HG03558 (cell line): ENCODE results near the gene PHLDB3.

ENCODE experiments used
- ATAC-seq: cut with Tn5 transposase; IDR thresholded peaks from one replicate; pipeline ENCODE4 v1.9.1; 2021; ENCODE audit warnings: moderate number of reproducible peaks; ENCODE audit not compliant: unreplicated experiment; ENCODE audit errors: extremely low read depth

The PHLDB3 gene

DNA sequence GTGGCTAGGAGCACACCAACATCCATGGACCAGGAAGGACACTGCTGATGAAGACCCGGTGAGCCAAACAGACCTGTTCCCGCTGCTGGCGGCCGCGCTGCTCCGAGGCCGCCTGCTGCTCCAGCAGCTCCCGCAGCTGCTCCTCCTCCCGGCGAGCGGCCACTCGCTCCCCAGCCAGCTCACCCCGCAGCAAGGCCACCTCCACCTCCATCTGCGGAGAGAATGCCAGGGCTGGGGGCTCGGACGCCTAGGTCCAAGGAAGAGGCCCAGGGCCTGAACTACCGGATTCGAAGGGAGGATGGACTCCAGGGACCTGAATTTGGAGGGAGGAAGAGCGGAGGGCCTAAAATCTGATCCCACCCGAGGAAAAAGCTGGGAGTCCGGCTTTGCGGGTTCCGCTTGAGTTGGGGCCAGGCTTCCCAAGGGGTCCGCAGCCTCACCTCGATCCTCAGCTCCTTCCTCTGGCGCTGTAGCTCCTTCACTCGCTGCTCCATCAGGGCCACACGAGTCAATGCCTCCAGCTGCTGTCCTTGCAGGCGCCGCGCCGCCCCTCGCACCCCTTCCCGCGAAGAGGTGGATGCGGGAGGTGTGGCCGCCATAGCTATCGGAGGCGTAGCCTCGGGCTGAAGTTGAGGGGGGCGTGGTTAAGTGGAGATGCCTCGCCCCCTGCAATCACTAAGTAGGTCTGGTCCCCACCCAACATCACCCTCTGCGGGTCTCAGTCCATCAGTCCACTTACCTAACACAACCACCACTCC lies 2.7 kb downstream of the PHLDB3 start:
- ATAC-seq: no peak

DNA sequence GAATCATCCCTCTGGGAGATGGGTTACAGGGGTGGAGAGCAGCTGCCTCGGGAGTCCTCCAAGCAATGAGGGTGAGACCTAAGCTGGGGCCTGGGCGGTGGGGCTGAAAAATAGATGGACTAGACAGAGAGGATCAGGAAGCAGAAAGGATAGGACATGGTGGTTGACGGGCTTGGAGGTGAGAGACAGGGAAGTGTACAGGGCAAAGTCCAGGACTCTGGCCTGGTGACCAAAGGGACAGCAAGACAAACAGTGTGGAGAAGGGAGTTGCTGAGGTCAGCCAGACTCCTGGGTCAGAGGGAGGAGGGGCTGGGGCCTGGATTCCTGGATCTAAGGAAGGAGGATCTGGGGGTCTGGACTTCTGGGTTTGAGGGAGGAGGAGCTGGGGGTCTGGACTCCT lies 5.5 kb downstream of the PHLDB3 start:
- no peak for ATAC-seq

DNA sequence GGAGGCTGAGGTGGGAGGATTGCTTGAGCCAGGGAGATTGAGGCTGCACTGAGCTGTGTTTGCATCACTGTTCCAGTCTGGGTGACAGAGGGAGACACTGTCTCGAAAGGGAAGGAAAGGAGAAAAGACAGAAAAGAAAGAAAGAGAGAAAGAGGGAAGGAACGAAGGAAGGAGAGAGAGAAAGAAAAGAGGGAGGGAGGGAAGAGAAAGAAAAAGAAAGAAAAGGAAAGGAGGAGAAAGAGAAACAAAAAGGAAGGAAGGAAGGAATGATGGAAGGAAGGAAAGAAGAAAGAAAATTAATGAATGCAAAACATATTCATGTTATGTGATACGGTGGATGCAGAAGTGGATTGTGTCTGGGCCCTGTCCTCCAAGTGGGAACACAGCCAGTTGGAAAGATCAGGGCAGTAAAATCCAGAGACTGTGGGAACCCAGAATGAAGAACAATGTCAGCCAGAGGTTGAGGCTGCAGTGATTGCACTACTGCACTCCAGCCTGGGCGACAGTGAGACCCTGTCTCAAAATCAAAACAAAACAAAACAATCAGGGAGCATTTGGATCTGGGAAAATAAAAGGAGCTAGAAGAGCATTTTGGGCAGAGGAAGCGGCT lies 6.2 kb downstream of the PHLDB3 start:
- no peak for ATAC-seq

DNA sequence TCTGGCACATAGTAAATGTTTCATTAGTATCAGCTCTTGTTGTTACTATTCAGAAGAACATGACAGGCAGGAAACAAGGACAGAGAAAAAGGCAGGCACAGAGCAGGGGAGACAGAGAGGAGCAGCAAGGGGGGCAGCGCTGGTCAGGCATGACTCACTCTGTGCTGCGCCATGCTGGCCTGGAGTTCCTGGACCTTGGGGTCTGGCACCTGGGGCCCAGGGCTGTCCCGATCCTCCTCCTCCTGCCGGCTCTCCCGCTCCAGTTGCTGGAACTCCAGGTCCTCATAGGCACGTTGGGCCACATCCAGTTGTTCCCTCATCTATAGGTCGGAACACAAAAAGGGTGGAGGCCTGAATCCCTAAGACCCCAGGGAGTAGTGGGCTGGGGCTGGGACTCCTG lies 7.6 kb downstream of the PHLDB3 start:
- no peak for ATAC-seq

DNA sequence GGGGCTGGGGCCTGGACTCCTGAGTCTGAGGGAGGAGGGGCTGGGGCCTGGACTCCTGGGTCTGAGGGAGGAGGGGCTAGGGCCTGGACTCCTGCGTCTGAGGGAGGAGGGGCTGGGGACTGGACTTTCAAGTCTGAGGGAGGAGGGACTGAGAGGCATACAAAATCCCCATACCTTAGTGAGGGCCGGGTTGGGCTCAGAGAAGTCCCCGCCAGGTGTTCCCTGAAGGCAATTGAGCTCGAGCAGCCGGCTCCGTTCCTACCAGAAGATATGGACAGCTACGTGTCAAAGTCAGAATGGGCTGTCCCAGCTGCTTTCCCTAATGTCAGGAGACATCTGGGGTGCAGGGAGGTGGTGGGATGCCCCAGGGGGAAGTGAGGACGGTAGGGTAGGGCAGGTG lies 9.5 kb downstream of the PHLDB3 start:
- no peak for ATAC-seq

DNA sequence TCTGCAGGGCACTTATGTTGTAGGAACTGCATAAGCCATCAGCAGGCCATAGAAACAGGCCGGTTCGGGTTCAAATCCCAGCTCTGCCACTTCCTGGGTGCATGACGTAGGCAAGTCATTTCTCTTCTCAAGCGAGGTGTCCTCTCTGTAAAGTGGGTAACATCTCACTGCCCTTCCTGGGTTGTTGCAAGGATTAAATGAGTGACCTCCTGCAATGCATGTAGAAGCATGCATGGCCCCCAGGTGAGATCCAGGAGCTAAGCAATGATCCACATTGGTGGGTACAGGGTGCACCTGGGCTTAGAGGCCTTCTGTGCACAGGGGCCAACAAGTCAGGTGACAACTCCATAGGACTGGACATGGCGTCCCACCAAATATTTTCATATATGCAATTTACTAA lies 13.8 kb downstream of the PHLDB3 start:
- ATAC-seq: no peak

DNA sequence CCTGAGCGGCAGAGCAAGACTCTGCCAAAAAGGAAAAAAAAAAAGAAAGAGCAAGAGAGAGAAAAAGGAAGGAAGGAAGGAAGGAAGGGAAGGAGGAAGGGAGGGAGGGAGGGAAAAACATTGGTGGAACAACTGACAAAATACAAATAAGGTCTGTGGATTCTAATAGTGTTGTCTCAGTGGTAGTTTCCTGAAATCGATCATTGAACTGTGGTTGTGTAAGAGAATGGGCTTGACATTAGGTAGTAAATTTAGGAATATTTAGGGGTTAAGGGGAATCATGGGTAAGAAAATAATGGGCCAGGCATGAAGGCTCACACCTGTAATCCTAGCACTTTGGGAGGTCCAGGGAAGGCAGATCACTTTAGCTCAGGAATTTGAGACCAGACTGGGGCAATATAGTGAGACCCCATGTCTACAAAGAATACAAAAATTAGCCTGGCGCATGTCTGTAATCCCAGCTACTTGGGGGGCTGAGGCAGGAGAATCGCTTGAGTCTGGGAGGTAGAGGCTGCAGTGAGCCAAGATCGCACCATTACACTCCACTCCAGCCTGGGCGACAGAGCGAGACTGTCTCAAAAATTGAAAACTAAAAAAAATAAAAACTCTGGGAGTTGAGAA lies 14.5 kb downstream of the PHLDB3 start:
- ATAC-seq: no peak

DNA sequence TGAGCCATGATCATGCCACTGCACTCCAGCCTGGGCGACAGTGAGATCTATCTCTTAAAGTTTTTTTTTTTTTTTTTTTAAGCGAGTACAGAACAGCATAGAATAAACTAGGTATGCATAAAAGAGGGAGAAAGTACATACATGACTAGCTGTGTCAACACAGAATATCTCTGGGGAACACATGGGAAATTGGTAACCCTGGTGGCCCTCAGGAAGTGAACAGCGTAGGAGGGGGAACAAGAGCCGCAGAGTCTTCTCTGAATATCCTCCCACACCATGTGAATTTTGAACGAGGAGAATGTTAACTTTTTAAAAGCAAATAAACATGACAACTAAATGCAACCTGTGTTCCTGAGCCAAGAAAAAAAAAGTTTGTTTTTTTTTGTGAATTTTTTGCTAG lies 15.2 kb downstream of the PHLDB3 start:
- no peak for ATAC-seq

DNA sequence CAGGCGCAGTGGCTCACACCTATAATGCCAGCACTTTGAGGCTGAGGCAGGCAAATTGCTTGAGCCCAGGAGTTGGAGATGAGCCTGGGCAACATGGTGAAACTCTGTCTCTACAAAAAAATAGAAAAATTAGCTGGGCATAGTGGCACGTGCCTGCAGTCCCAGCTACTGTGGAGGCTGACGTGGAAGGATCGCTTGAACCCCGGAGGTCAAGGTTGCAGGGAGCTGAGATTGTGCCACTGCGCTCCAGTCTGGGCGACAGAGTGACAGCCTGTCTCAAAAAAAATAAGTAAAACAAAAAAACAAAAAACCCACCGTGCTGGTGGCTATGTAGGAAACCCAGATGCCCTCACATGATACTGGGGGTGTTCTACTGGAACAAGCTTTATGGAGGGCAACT lies 16.4 kb downstream of the PHLDB3 start:
- ATAC-seq: no peak

DNA sequence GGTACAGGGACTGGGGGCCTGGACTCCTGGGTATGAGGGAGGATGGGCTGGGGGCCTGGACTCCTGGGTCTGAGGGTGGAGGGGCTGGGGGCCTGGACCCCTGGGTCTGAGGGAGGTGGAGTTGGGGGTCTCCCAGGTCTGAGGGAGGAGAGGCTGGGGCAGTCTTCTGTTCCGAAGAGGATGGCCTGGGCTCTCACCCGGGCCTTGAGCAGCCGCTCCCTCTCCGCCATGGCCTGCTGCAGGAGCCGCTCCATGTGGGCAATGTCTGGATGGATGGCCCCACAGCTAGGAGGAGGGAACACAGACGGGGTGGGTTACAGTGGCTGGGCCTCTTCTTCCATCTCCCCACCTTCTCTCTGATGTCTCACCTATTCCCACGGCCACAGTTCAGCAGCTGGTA lies 18.1 kb downstream of the PHLDB3 start:
- ATAC-seq: no peak

DNA sequence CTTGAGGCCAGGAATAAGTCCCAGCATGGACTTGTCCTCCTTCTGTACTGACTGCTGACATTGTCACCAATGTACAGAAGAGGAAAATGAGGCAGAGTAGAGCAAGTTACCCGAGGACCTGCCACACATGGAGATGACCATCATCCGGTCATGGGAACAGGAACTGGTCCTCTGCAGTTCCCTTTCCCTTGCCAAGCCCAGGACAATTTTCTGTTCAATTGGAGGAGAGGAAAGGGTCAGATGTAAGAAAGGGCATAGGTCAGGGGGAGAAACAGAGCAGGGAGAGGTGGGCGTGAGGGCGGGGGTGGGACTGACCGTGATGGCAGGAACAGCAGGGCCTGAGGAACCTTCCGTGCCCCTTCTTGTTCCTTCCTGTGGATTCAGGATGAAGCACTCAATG lies 18.6 kb downstream of the PHLDB3 start:
- no peak for ATAC-seq

DNA sequence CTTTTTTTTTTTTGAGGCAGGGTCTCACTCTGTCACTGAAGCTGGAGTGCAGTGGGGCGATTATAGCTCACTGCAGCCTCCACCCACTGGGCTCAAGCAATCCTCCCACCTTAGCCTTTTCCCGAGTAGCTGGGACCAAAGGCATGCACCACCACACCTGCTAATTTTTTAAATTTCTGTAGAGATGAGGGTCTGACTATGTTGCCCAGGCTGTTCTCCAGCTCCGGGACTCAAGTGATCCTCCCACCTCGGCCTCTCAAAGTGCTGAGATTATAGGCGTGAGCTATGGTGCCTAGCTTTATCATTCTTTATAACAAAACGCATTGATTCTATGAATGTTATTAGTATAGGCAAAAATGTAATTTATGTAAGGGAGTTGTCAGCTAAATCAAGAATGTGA lies 21.3 kb downstream of the PHLDB3 start:
- no peak for ATAC-seq

DNA sequence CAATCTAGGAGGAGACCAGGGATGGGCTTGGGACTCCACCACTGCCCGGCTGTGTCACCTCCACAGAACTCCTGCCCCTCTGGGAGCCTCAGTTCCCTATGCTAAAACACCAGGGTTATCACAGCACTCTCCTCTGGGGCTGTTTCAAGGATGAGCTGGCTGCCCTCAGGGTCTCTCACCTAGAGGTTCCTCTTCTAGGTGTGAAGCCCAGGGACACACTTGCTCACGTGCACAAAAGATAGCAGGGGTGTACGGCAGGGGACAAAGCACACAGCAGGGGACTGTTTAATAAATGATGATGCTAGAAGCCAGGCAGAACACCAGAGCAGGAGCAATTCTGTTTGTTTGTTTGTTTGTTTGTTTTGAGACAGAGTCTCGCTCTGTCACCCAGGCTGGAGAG lies 22.4 kb downstream of the PHLDB3 start:
- ATAC-seq: no peak

DNA sequence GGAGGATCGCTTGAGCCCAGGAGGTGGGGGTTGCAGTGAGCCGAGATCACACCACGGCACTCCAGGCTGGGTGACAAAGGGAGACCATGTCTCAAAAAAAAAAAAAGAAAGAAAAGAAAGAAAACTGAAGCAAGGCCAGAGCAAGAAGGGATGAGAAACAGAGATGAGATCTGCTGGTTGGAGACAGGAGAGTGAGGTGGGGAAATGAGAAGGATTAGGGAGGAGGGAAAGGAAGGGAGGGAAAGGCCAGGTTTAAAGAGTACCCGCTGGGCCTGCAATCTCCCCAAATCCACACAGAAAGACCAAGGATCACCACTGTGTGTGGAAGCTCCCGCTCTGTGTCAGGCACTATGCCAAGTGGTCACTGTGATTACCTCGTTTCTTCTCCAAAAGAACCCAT lies 22.8 kb downstream of the PHLDB3 start:
- no peak for ATAC-seq

DNA sequence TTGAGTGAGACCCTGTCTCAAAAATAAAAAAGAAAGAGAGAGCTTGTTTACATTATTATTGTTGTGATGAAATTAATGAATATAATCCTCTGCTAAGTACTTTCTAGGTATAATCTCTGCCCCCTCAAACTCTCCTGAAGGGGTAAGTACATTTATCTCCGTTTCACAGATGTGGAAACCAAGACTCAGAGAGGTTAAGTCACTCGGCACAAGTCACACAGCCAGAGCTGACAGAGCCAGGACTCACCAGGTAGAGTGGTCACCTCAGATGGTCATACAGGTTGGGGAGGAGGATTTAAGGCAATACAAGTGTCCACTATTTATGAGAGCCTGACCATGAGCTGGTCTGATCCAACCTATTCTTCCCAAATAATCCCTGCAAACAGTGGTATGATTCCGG lies 24.0 kb downstream of the PHLDB3 start:
- no peak for ATAC-seq

DNA sequence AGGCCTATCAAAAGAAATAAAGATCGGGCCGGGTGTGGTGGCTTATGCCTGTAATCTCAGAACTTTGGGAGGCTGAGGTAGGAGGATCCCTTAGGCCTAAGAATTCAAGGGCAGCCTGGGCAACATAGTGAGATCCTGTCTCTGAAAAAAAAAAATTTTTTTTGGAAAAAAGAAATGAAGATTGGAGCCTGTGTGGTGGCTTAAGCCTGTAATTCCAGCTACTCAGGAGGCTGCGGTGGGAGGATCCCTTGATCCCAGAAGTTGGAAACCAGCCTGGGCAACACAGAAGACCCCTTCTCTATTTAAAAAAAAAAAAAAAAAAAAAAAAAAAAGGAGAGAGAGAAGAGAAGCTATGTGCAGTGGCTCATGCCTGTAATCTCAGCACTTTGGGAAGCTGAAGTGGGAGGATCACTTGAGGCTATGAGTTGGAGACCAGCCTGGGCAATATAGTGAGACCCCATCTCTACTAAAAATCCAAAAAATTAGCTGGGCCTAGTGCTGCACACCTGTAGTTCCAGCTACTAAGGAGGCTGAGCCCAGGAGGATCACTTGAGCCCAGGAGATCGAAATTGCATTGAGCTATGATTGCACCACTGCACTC lies 24.5 kb downstream of the PHLDB3 start:
- ATAC-seq: no peak

DNA sequence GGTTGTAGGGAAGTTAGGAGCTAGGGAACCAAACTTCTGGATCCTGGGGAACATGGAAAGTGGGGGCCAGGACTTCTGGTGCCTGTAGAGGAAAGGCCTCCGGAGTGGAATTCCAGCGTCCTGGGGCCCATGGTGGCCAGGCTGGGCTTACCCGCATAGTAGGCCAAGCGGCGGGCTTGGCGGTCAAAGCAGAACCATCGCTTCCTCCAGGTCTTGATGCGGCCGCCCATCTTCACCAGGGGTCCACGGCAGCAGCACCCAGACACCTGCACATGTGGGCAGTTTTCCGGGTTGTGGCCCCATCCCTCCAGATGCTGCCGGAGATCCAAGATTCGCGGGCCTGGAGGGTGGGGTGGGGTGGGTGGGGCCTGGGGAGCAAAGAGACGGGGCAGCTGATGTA lies 25.3 kb downstream of the PHLDB3 start:
- no peak for ATAC-seq

DNA sequence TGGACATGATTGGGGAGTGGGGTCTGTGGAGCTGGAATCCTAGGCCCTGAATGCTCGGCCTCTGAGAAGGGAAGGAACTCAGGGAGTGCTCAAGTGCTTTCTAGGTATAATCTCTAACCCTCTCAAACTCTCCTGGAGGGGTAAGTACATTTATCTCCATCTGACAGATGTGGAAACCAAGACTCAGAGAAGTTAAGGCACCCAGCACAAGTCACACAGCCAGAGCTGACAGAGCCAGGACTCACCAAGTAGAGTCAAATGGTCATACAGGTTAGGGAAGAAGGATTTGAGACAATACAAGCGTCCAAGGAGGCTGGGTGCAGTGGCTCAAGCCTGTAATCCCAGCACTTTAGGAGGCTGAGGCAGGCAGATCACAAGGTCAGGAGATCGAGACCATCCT lies 26.2 kb downstream of the PHLDB3 start:
- no peak for ATAC-seq

DNA sequence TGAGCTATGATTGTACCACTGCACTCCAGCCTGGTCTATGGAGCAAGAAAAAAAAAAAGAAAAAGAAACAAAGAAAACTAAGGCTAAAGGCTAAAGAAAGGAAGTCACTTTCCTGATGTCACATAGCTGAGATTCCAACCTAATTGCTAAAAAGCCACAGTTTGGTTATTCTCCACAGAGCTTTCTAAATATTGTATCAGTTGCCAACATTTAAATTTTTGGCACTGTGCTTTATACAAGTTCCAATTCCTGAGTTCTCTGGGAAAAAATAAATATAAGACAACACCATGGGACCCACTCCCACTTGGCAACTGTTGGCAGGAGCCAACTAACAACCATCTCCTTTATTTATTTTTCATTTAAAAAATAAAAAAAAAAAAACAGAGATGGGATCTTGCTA lies 27.9 kb downstream of the PHLDB3 start:
- ATAC-seq: no peak

DNA sequence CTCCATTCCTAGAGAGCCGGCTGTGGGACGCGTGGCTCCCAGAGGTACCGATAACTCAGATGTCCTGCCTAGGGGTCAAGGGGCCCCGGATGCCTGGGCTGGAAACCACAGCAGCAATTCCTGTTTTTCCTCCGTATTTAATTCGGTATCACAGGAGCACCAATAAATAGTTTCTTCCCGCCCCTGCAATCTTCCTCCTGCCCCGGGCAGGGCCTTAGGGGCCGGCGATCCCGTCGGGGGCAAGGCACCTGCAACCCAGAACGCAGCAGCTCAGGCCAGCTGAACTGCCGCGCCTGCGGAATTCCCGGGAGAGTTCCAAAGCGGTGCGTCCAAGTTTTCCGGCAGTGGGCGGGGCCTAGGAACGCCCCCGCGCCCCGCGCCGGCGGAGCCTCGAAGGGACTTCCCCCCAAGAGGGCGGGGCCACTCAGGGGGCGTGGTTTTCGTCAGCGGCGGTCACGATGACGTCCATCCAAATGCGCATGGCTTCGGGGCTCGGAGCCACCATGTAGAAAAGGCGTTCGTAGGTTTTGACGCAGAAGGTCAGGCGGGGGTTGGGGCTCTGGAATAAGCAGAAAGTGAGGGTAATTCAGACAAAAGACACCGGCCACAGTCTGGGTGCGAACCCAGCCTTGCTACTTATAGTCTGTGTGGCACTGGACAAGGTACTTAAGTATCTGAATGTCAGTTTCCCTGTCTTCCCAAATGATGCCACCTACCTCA lies 29.4 kb downstream of the PHLDB3 start:
- no peak for ATAC-seq

DNA sequence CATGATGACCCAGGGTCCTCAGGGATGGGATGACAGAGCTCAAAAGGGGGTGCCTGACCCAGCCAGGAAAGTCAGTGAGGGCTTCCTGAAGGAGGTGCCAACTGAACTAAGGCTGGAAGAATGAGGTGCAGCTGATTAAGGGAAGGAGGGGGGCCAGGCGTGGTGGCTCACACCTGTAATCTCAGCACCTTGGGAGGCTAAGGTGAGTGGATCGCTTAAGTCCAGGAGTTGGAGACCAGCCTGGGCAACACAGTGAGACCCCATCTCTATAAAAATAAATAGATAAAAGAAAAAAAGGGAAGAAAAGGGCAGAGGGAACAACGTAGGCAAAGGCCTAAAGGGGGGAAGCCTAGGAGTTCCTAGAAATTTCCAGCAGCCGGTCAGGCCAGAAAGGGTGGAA lies 30.1 kb downstream of the PHLDB3 start:
- no peak for ATAC-seq
